Keratinocyte (primary cell): ENCODE data around the gene KCNMA1. TPM values are rescaled to one million over a fixed set of nuclear protein-coding genes. Genes with fewer than 3 reads are reported as not detected.

Source experiments
- DNase-seq: peaks from one replicate; pipeline ENCODE4 v3.0.0-alpha.2; 2011; ENCODE audit warnings: low read depth, missing footprints, low spot score
- FAIRE-seq: peaks from 2 replicates; lab custom pipeline; 2011; peaks lifted over from hg19 to GRCh38; lab: Jason Lieb, UNC
- H2AFZ ChIP-seq: 2 replicates; pipeline ENCODE4 v1.6.0; 2012; ENCODE audit warnings: low read length, control low read depth, inconsistent platforms; ENCODE audit not compliant: control insufficient read depth
- H3K27ac ChIP-seq: 2 replicates; pipeline ENCODE4 v1.5.1; 2011; ENCODE audit warnings: low read length; ENCODE audit not compliant: control insufficient read depth, insufficient read depth
- H3K27me3 ChIP-seq: 3 replicates; pipeline ENCODE4 v1.6.0; 2011; ENCODE audit warnings: low read length; ENCODE audit not compliant: control insufficient read depth, insufficient read depth; ENCODE audit errors: extremely low read depth
- H3K36me3 ChIP-seq, 2 experiments: 2 replicates in 1 of 2; 3 replicates in 1 of 2; pipeline ENCODE4 v1.5.1; 2011; ENCODE audit warnings: low read length in 2 of 2, mild to moderate bottlenecking in 1 of 2; ENCODE audit not compliant: control insufficient read depth in 2 of 2, insufficient read depth in 2 of 2; ENCODE audit errors: extremely low read depth in 1 of 2
- H3K4me1 ChIP-seq: 3 replicates; pipeline ENCODE4 v1.5.1; 2011; ENCODE audit warnings: low read length; ENCODE audit not compliant: control insufficient read depth, insufficient read depth; ENCODE audit errors: extremely low read depth
- H3K4me2 ChIP-seq: 3 replicates; pipeline ENCODE4 v1.6.0; 2011; ENCODE audit warnings: low read depth, low read length; ENCODE audit not compliant: control insufficient read depth, insufficient read depth; ENCODE audit errors: extremely low read depth
- H3K4me3 ChIP-seq, 3 experiments: fragments of 200-600 bp in 1 of 3; sonication (generic) in 1 of 3; 2 replicates in 2 of 3; 3 replicates in 1 of 3; pipeline ENCODE4 v1.5.1; 2011 to 2016; ENCODE audit warnings: low read length in 3 of 3, mild to moderate bottlenecking in 3 of 3, control low read depth in 2 of 3, inconsistent platforms in 1 of 3, low read depth in 1 of 3, mixed read lengths in 1 of 3, mixed run types in 1 of 3, moderate library complexity in 1 of 3; ENCODE audit not compliant: control insufficient read depth in 2 of 3, insufficient read depth in 2 of 3; ENCODE audit errors: extremely low read depth in 1 of 3
- H3K79me2 ChIP-seq: 2 replicates; pipeline ENCODE4 v1.6.0; 2012; ENCODE audit warnings: low read length; ENCODE audit not compliant: control insufficient read depth, insufficient read depth
- H3K9ac ChIP-seq: 3 replicates; pipeline ENCODE4 v1.6.0; 2011; ENCODE audit warnings: low read length; ENCODE audit not compliant: control insufficient read depth, insufficient read depth; ENCODE audit errors: extremely low read depth
- H3K9me1 ChIP-seq: 3 replicates; pipeline ENCODE4 v1.6.0; 2011; ENCODE audit warnings: low read length; ENCODE audit not compliant: control insufficient read depth, insufficient read depth; ENCODE audit errors: extremely low read depth
- H3K9me3 ChIP-seq: 2 replicates; pipeline ENCODE4 v1.5.1; 2012; ENCODE audit warnings: low read depth, low read length; ENCODE audit not compliant: control insufficient read depth
- H4K20me1 ChIP-seq: 3 replicates; pipeline ENCODE4 v1.6.0; 2011; ENCODE audit warnings: low read length; ENCODE audit not compliant: control insufficient read depth, insufficient read depth; ENCODE audit errors: extremely low read depth
- EZH2 ChIP-seq: IDR thresholded peaks from one replicate; pipeline ENCODE4 v1.6.1; 2012; ENCODE audit warnings: inconsistent platforms, mild to moderate bottlenecking, low read length, moderate library complexity
- dilution Hi-C: fragments of 300-500 bp; cut with MboI; formaldehyde crosslinking; loops from one replicate; pipeline ENCODE4 v1.7.0; 2020; ENCODE audit warnings: low sequenced_read_pairs; ENCODE audit not compliant: extremely low pct_ligation_motif_present
- polyA plus RNA-seq, 5 experiments: library from polyadenylated mRNA; depleted of rRNA in 3 of 5; stranded (reverse) in 3 of 5; stranded (forward) in 1 of 5; unstranded in 1 of 5; fragments of >200 nt; gene quantifications; 1 replicate in 1 of 5; 2 replicates in 3 of 5; 3 replicates in 1 of 5; pipeline versions ENCODE4 v1.2.1 to v1.2.3, GENCODE V29; 2011 to 2012; ENCODE audit warnings: missing spikeins in 2 of 5, low read depth in 1 of 5, low replicate concordance in 1 of 5
- TF ChIP-seq, protein P1 (sequence below), 3 experiments: IDR thresholded peaks in 1 of 3; conservative IDR thresholded peaks in 1 of 3; optimal IDR thresholded peaks in 1 of 3; 2 replicates in 2 of 3; 3 replicates in 1 of 3; pipeline versions ENCODE3 to v1.5.1; 2011; ENCODE audit warnings: low read length in 3 of 3, mild to moderate bottlenecking in 3 of 3, moderate library complexity in 2 of 3, control low read depth in 1 of 3, inconsistent platforms in 1 of 3; ENCODE audit not compliant: insufficient read depth in 2 of 3; ENCODE audit errors: extremely low read depth in 1 of 3

KCNMA1 gene
- polyA plus RNA-seq, 1 donor (not counting 4 experiments of a cell fraction or from before 2014, with no cell fraction given): 6.3 TPM

DNA sequence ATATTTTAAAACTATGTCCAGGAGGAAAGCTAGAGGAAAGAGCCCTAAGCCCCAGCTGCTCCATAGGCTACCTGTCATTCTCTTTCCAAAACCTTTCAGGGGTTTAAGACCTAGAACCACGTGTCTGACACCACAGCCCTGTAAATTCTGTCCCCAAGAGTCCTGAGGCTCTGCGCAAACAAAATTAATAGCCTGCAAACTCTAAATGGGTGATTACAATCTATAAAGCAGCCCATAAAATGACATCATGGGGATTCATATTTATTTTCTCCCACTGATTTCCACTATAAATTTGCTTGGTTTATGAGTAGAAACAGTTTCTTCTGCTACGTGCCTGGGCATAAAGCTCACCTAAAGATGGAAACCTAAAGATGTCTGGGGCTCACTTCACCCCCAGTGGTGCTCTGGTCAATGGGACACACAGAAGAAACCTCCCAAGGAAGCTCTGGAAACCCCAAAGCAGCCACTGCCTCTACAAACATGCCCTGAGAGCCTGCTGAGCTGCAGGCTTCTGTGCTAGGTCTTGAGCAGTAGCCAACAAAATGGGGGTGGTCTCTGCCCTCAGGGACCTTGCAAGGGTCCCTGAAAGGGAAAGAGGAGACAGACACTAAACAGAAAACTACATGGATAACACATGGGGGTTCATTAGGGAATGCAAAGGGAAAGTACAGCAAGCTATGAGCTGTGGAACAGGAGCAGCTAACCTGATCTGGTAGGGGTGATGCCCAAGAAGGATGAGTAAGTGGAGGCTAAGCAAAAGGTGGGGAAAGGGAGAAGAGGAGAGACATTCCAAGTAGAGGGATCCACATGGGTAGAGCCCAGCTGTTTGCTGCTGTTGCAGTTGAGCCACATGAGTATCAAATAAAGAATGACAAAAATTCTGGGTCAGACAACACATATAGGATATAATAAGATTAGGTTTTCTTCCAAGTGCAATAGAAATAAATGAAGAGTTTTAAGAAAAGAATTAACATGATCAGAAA, 331.7 kb downstream of the KCNMA1 start:
- H3K79me2 ChIP-seq: no peaks in the 10 kb centered on the region
- no peak for DNase-seq
- no peaks in the 10 kb centered on the region for H3K4me1 ChIP-seq
- no peaks in the 10 kb centered on the region for H3K9me3 ChIP-seq
- H3K27ac ChIP-seq: no peak overlapping the region
- H3K36me3 ChIP-seq: no peaks in the 10 kb centered on the region
- H3K9ac ChIP-seq: no peak overlapping the region
- peaks cover 3% of the 10 kb centered on the region for H3K27me3 ChIP-seq
- no peaks in the 10 kb centered on the region for H3K9me1 ChIP-seq
- no peak for FAIRE-seq
- H3K4me2 ChIP-seq: no peak overlapping the region
- dilution Hi-C loops: no loop called here
- H3K4me3 ChIP-seq: no peak overlapping the region
- H4K20me1 ChIP-seq: no peaks in the 10 kb centered on the region
- TF ChIP-seq, protein P1, sequence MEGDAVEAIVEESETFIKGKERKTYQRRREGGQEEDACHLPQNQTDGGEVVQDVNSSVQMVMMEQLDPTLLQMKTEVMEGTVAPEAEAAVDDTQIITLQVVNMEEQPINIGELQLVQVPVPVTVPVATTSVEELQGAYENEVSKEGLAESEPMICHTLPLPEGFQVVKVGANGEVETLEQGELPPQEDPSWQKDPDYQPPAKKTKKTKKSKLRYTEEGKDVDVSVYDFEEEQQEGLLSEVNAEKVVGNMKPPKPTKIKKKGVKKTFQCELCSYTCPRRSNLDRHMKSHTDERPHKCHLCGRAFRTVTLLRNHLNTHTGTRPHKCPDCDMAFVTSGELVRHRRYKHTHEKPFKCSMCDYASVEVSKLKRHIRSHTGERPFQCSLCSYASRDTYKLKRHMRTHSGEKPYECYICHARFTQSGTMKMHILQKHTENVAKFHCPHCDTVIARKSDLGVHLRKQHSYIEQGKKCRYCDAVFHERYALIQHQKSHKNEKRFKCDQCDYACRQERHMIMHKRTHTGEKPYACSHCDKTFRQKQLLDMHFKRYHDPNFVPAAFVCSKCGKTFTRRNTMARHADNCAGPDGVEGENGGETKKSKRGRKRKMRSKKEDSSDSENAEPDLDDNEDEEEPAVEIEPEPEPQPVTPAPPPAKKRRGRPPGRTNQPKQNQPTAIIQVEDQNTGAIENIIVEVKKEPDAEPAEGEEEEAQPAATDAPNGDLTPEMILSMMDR (optimal IDR thresholded peaks at IDR 0.05 in 1 of 3, IDR thresholded peaks at IDR 0.05 in 1 of 3, conservative IDR thresholded peaks at IDR 0.05 in 1 of 3; ENCODE audit: extremely low read depth in 1 of 3, insufficient read depth in 2 of 3, low read length in 3 of 3): no peak
- no peak for TF ChIP-seq EZH2
- no peak overlapping the region for H2AFZ ChIP-seq

DNA sequence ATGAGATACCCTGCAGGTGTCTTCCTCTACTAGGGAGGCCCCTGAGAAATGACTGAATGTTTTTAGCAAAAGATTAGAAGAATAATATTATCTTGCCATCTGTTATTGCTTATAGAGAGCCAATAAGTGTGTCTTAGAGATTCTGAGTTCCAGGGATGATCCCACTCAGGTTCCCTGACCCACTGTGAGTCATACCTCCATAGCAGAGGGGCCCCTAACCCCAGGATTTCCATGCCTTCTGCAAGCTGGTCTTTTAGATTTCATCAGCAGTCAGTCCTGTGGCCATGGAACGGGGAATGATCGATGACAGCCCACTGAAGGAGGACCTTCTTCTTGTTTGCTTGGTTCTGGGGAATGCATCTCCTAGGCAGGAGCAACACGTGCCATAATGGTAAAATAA, 333.4 kb downstream of the KCNMA1 start:
- no peak for DNase-seq
- no peak overlapping the region for H3K9ac ChIP-seq
- H2AFZ ChIP-seq: no peak overlapping the region
- dilution Hi-C loops: no loop called here
- H4K20me1 ChIP-seq: no peaks in the 10 kb centered on the region
- H3K9me3 ChIP-seq: no peaks in the 10 kb centered on the region
- no peak for FAIRE-seq
- H3K79me2 ChIP-seq: no peaks in the 10 kb centered on the region
- no peaks in the 10 kb centered on the region for H3K36me3 ChIP-seq
- H3K27me3 ChIP-seq: no peaks in the 10 kb centered on the region
- no peak for TF ChIP-seq EZH2
- TF ChIP-seq, protein P1 (optimal IDR thresholded peaks at IDR 0.05 in 1 of 3, IDR thresholded peaks at IDR 0.05 in 1 of 3, conservative IDR thresholded peaks at IDR 0.05 in 1 of 3; ENCODE audit: extremely low read depth in 1 of 3, insufficient read depth in 2 of 3, low read length in 3 of 3): no peak
- H3K27ac ChIP-seq: no peak overlapping the region
- H3K4me2 ChIP-seq: no peak overlapping the region
- no peaks in the 10 kb centered on the region for H3K4me1 ChIP-seq
- H3K9me1 ChIP-seq: no peaks in the 10 kb centered on the region
- no peak overlapping the region for H3K4me3 ChIP-seq
